ENCODE measurements around the gene RPL29.
A peak's percentile ranks its signal among the peaks of the same experiment; 100 is the strongest.
"Not testable (repeated sequence)": the region's sequence is repeated elsewhere in the genome, so short reads cannot be mapped to it uniquely, and the experiment has no call there.

Gene RPL29

DNA sequence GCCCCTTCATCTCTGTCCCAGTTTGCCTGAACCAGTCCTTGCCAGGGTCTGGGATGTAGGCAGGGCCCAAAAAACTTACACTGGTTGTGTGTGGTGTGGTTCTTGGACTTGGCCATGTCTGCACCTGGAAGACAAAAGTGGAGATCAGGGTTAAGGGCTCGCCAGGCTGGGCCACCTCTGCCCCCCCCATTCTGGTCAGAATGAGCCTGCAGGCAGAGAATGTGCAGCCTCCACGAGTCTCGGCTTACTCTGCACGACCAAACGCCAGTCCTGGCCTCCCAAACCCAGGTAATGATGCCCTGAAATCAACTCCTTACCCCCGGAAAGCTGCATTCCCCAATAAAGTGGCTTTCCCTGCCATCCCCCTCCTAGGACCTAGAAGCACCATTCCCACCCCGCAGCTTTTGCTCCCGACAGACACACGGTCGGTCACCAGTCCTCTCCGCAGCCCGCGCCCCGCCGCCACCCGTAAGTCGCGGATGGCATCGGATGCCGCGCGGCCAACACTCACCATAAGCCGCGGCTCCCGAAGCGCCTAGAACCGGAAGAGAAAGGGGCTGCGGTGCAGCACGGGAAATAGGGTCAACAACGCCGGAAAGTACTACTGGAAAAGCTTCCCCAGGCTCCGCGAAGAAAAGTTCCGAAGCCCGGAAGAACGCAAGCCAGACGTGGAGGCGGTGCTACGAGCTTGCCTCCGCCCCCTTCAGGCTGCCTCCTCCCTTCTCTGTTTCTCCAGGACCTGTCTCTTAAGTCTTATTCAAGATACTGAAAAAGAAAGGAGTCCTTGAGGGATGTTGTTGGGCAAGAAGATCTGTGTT lies at the start of gene RPL29:
Gene RPL29, minus strand, starts transcription at position 550 of the 818 bp plus-strand sequence. Its CDS starts 434 bp downstream, at position 116.
- peak; percentile 99 for DNase-seq (ENCODE audit: low spot score)

DNA sequence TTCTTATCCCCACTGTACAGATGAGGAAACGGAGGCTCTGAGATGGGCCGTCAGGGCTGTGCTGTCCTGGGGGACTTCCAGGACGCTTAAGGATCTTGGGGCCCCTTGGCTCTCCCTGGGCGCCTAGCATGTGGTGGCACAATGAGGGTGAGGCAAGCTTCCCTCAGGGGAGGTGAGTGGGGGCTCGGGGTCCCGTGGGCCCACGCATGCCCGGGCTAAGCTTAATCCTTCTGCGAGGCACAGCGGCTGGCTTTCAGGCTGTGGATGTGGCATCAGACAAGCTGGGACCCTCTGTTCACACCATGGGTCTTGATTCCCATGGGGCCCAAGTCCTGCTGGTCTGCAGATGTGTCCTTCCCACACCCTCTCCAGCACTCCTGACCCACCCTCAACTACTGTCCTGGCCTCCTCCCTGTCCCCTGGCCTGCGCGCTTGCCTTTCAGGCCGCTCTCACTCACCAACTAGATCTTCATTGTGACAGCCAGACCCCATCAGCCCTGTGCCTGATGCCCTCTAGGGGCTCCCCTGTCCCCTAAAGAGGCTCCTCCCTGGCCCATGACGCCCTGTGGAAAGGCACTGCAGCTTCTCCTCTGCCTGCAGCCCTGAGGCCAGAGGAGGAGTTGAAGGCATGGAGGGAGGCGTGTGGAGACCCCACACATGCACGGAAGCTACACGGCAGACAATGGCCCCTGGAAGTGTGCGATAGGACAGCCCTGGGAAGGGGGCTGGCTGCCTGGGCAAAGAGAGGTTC lies 49.3 kb upstream of the RPL29 start:
- no peak for DNase-seq (ENCODE audit: low spot score)

DNA sequence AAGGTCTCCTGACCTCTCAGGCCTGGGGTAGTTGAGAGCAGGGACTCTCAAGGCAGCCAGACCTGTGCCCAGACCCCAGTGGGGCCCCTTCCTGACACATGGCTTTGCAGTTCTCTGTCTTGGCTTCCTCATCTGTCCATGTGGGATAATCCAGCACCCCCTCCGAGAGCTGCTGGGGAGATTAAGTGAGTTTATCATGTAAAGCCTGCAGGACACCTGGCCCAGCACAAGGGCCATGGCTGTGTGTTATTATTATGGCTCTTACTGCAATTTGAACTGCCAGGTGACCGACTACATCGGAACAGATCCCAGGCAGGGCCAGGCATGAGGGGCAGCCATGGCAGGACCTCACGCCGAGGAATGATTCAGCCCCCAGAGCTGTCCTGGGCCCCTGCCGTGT lies 48.1 kb upstream of the RPL29 start:
- no peak for DNase-seq (ENCODE audit: low spot score)

DNA sequence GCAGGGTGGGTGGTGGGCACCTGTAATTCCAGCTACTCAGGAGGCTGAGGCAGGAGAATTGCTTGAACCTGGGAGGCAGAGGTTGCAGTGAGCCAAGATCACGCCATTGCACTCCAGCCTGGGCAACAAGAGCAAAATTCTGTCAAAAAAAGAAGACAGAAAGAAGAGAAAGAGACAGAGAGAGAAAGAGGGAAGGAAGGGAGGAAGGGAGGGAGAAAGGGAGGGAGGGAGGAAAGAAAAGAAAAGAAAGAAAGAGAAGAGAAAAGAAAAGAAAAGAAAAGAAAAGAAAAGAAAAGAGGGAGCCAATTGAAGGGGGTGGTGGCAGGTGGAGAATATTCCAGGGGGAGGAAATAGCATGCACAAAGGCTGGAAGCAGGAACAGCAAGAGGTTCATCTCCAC lies 47.3 kb upstream of the RPL29 start:
- DNase-seq (ENCODE audit: low spot score), result not testable (repeated sequence)

DNA sequence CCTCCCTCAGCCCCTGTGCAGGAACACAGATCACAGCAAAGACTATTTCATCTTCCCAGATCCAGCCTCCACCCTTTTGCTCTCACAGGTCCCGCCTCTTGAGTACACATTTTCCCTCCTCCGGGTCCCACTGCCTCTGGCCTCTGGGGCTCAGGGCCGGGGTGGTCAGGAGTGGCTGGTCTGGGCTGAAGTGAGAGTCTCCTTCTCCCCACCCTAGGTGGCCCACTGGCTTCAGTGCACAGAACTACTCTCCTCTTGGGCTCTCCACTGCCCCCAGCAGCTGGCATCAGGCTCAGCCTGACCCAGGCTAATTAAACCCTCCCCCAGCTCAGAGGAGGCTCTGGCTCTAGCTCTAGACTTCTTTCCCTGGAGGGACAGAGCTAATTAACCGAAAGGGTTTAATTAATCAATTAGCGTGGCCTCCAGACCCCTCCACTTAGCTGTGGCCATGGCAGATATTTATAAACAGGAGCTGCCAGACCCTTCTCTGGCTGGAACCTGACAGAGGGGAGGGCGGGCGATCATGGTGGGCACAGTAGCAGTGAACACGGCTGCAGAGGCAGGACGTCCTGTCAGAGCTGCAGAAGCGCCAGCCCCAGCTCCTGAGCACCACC lies 45.5 kb upstream of the RPL29 start:
- no peak for DNase-seq (ENCODE audit: low spot score)

DNA sequence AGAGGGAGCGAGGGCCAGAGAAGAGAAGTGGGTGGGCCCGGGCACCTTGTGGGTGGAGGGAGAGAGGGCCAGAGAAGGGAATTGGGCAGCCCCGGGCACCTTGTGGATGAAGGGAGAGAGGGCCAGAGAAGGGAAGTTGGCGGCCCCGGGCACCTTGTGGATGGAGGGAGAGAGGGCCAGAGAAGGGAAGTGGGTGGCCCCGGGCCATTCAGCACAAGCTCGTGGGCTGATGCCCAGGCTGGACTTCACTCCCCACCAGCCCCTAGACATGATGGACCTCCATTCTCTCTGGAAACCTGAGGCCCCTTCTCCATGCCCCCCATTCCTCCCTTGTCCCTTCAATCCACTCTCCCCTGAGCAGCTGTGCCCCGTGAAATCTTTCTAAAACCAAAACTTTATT lies 44.9 kb upstream of the RPL29 start:
- no peak for DNase-seq (ENCODE audit: low spot score)

DNA sequence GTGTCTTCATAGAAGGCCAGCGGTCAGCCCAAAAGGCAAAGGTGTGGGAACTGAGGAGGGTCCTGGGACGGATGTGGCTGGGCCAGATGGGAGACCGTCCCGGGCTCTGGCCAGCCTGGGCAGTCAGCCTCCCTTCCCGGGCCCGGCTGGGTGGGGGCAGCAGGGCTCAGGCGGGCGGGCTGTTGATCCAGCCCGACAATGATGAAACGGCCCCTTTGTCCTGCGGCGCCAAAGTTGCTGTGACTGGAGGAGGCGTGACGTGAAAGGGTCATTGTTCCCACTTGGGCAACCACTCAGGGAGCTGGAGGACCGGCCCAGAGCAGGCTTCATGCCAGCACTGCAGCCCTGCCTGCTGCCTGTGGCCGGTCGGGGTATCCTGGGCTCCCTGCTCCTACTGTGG lies 44.2 kb upstream of the RPL29 start:
- peak; percentile 98 for DNase-seq (ENCODE audit: low spot score)

DNA sequence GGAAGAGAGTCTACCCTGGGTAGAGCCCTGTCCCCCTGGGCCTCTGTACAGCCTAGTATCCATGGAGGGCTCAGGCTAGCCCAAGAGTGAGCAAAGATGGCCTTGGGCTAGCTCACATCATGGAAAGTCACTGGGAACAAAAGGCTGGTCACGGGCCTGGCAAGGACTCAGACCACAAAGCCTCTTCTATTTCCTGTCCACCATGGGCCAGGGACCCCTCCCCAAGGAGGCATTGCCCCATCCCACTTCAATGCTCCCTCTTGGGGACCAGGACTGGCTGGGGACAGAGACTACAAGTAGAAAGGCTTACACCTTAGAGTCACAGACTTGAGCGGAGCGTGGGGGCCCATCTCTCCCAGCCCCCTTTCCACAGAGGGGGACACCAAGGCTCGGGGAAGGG lies 43.7 kb upstream of the RPL29 start:
- DNase-seq (ENCODE audit: low spot score), result no peak

DNA sequence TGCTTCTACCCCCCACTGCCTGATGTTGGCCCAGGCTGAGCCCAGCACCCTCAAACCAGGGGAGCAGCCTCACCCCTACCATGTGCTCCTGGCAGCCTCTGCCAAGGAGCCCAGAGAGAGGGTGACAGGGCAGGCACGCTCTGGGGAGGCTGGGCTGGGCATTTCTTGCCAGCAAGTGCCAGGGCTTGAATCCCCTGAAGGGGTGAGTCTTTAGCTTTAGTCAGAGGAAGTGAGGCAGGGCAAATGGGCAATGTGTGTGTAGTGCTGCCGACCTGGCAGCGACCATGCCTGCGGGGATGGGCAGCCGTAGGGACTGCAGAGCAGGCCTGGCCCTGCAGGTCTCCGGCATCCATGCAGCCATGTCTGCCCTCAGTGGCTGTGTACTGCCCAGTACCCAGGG lies 42.5 kb upstream of the RPL29 start:
- no peak for DNase-seq (ENCODE audit: low spot score)

DNA sequence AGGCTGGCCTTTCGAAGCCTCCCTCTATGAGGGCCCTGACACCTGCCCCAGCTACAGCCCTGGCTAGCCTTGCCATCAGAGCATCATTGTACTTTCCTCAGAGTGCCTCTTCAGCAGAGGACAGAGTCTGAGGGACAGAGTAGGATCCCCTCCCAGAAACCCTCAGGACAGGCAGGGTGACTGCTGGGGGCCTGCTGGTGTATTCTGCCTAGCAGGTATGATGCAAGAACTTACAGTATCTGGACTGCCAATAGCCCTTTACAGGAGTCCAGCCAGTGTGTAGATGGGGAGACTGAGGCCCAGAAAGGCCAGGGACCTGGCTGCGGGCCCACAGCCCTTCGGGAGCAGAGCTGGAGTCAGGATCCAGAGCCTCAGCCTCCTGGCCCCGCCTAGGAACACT lies 41.6 kb upstream of the RPL29 start:
- DNase-seq (ENCODE audit: low spot score), result no peak

DNA sequence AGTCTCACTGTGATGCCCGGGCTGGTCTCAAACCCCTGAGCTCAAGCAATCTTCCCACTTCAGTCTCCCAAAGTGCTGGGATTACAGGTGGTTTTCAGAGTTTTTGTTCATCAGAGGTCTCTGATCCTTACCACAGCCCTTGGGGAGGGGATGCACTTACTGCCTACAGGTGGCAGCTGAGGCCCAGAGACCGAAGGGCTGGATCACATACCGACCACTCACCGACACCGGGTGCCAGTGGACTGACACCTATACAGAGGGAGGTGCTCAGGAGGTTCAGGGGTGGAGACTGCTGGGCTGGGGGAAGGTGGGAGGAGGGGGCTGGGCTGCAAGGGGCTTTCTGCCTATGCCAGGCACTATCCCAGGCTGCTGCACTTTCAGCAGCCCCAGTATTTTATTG lies 41.1 kb upstream of the RPL29 start:
- no peak for DNase-seq (ENCODE audit: low spot score)

DNA sequence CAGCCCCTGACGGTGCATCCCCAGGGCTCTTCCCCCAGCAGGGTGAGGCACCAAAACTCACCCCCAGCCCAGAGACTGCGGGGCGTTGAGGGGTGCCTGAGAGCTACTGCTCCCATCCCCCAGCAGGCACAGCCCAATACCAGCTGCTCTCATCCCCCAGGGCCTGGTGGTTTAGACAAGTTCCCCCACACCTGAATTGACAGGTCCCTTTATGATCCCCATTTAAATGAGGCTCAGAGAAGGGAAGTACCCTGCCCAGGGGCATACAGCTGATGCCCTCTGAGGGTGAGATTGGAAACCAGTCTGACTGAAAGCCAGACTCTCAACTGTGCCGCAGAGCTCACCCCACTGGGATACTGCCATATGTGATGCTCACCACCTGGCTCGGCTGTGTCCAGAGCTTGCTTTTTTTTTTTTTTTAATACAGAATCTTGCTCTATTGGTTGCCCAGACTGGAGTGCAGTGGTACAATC lies 40.6 kb upstream of the RPL29 start:
- no peak for DNase-seq (ENCODE audit: low spot score)

DNA sequence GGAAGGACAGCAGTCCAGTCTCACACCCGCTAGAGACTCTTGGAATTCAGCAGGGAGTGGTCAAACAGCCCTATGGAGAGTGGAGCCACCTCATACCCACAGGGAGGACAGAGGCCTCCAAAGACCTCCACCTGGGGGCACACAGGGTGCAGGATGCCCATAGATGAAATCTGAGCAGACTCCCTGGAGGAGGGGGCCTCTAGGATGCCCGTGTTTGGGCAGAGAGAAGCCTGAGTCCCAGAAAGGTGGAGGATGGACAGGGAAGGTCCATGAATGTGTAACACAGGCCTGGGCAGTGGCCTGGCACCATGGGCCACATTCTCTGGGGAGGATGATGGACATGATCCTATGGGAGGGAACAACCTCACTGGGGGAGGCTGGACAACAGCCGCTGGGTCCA lies 39.0 kb upstream of the RPL29 start:
- DNase-seq (ENCODE audit: low spot score), result no peak

DNA sequence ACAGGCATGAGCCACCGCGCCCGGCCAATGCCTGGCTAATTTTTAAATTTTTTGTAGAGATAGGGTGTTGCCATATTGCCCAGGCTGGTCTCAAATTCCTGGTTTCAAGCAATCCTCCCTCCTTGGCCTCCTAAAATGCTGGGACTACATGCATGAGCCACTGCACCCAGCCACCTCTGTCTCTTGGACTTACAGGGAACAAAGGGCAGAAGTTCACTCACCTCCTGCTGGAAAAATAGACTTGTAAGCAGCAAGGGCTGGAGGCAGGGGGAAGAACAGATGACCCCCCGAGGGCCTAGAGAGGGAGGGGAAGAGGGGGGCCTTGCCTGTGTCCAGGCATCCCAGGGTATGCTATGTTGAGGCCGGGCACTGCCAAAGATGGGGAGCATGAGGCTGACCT lies 38.5 kb upstream of the RPL29 start:
- DNase-seq (ENCODE audit: low spot score), result no peak

DNA sequence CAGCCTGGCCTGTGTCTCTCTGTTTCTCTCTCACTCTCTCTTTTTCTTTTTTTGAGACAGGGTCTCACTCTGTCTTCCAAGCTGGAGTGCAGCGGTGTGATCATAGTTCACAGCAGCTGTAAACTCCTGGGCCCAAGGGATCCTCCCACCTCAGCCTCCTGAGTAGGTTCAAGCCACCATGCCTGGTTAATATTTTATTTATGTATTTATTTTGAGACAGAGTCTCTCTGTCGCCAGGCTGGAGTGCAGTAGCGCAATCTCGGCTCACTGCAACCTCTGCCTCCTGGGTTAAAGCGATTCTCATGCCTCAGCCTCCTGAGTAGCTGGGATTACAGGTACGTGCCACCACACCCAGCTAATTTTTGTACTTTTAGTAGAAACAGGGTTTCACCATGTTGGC lies 38.1 kb upstream of the RPL29 start:
- DNase-seq (ENCODE audit: low spot score), result not testable (repeated sequence)

DNA sequence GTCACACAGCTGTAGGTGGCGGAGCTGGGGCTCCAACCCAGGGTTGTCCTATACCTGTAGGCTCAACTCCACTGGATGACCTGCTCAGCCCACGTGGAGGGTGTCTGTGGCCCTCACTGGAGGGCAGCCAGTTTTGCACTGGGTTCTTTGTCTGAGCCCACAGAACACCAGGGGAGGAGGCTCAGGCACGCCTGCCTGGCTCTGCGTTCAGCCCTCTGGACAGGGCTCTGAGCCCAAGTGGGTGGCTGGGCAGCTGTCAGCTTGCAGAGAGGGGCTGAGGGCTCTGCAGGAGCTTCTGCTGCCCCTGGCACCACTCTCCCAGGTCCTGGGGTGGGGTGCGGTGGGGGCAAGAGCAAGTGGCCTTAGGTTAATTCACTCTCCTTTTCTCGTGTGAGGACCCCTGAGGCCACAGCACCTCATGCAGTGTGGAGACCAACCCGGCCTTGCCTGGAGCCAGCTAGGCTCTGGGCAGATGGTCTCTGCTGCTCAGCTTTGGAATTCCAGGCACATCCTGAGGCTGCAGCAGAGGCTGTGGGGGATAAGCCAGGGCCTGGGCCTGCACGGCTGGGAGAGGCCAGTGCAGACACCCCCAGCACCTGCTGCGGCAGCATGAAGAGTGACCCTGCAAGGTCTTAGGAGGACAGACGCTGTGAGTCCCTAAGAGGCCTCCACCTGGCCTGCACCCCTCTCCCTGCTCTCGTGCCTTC lies 37.2 kb upstream of the RPL29 start:
- DNase-seq (ENCODE audit: low spot score), result no peak

DNA sequence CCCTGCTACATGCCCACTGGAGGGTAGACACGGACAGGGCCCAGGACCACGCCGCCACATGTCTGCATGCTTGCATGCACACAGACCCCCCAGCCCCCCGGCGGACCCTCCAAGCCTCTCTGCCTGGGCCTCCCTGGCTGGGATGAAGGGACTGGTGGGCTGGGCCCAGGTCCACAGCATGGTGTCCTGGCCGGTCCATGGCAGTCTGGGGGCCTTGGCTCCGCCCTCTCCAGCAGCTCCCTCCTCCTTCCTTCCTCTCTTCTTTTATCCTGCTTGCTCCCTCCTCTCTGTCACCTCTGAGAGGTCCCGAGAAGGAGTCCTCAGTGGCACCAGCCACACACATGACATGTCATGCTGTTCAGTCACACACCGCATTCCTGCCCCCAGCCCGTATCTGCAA lies 36.2 kb upstream of the RPL29 start:
- DNase-seq (ENCODE audit: low spot score), result no peak

DNA sequence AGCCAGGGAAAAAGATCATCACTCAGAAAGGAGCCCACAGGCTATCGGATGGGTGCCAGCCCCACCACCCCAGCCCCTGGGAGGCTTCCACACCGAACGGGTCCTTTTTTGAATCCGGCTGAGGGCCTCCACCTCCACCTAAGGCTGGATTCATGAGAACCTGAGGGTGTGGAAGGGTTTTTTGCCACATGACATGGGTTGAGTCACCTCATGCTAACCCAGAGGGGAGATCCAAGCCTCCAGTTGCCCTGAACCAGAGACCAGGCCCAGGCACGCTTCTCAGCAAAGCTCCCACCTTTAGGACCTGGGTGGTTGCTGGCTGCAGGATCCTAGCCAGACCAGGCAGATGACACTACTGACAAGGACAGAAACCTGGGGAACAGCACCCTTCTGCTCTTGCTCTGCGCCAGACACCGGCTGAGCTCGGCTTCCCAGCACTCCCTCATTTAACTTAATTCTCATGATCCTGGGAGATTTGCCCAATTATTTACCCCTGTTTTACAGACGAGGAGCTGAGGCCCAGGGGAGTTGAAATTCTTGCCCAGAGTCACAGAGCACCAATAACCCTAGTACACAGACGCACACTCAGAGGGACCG lies 35.1 kb upstream of the RPL29 start:
- no peak for DNase-seq (ENCODE audit: low spot score)

DNA sequence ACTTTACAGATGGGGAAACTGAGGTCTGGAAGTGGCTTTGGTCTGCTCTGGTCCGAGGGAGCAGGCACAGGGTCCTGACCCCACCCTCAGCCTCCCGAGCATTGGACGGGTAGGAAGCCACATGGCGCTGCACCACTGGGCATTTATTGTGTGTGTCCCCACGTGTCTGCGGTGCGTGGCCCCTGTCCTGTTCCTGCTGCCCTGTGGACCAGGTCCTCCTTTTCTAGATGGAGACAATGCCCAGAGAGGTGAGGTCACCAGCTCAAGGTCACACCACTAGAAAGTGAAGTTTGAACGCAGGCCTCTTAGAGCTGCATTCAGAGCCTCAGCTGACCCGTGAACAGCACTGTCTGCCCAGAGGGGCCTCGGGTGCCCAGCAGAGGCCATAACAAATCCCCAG lies 33.8 kb upstream of the RPL29 start:
- no peak for DNase-seq (ENCODE audit: low spot score)

DNA sequence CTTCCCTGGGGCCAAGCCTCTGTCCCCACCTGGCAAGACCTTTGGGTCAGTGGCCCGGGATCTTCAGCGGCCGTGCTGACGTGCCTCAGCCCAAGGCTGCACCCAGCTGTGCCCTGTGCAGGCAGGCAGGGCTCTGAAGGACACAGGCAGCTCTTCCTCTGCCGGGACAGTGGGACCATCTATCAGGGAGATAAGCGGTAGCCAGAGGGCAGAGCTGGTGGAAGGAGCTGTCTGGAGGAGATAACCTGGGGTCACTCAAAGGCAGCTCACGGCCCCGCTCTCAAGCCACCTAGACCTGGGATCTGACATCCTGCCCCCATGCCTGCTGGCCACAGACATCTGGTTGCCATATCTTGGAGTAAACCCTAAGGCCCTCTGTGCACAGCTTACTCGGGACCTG lies 33.4 kb upstream of the RPL29 start:
- no peak for DNase-seq (ENCODE audit: low spot score)

DNA sequence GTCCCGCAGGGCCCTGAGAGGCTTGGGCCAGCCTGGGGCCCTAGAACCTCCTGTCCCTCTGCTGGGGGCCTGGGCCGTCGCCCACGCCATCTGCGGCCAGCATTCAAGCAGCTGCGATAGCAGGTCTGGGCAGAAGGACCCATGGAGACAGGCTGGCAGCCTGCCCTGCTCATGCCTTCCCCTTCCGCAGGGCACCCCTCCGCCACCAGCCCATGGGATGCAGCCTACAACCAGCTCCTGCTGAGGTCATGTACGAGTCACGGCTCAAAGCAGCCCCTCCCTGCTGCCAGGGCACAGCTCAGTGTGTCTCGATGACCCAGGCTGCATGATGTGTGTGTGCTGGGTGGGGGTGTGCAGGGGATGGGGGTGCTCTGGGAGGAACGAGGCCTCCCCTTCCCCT lies 32.9 kb upstream of the RPL29 start:
- no peak for DNase-seq (ENCODE audit: low spot score)

DNA sequence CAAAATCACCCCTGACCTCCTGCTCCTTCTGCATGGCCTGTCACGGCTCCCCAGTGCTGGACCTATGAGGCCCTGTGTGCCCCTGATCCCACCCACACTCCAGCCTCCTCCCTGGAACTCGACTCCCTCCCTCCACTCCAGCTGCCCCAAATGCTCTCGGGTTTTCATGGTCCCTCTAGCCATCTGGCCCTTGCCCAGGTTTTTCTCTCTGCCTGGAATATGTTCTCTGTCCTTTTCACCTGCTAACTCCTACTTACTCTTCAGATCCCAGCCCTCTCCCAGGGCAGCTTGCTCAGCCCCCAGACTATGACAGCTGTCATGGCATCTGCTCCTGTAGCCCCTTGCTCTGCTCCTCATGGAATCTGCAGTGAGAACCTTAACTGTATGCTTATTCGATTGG lies 30.3 kb upstream of the RPL29 start:
- DNase-seq (ENCODE audit: low spot score), result no peak

All from COLO829 (cell line).